OCI-LY7 (cell line): ENCODE data around the gene SLC41A3. TPM values are rescaled to one million over a fixed set of nuclear protein-coding genes. Genes with fewer than 3 reads are reported as not detected.

Source experiments
- BruUV-seq: library from RNA; stranded (reverse); fragments of 400-500 nt; replicated peaks from 2 replicates; lab custom pipeline; 2021; lab: Mats Ljungman, UMichigan
- CTCF ChIA-PET: fragments of 300-600 bp; sonication (Branson Sonifier 250); formaldehyde crosslinking; loops from one replicate; lab custom pipeline; 2022; ENCODE audit warnings: antibody characterized with exemption; ENCODE audit not compliant: unreplicated experiment; lab: Charles Lee
- POLR2A ChIA-PET: fragments of 300-600 bp; sonication (Branson Sonifier 250); formaldehyde crosslinking; loops from one replicate; lab custom pipeline; 2022; ENCODE audit warnings: antibody characterized with exemption; lab: Charles Lee
- DNase-seq: peaks from one replicate; pipeline ENCODE4 v3.0.0-alpha.2; 2015; ENCODE audit warnings: low spot score
- H2AFZ ChIP-seq: fragments of 200-600 bp; sonication (generic), shearing (Covaris generic); 2 replicates; pipeline ENCODE4 v1.6.1; 2014; ENCODE audit warnings: mild to moderate bottlenecking, antibody characterized with exemption, low read length, moderate library complexity
- H3K27ac ChIP-seq: fragments of 200-600 bp; sonication (generic); 2 replicates; pipeline ENCODE4 v1.5.1; 2014; ENCODE audit warnings: mixed run types, low read depth, mild to moderate bottlenecking, moderate library complexity, low read length, inconsistent platforms; ENCODE audit not compliant: poor library complexity, severe bottlenecking
- H3K36me3 ChIP-seq: fragments of 200-600 bp; sonication (generic); 2 replicates; pipeline ENCODE4 v1.6.1; 2014; ENCODE audit warnings: mild to moderate bottlenecking, antibody characterized with exemption, low read length, moderate library complexity, mixed read lengths; ENCODE audit not compliant: insufficient read depth
- H3K4me1 ChIP-seq: fragments of 200-600 bp; sonication (generic); 2 replicates; pipeline ENCODE4 v1.5.1; 2014; ENCODE audit warnings: mild to moderate bottlenecking, low read length; ENCODE audit not compliant: insufficient read depth, poor library complexity, severe bottlenecking
- H3K4me2 ChIP-seq: fragments of 200-600 bp; sonication (generic); 2 replicates; pipeline ENCODE4 v1.6.1; 2014; ENCODE audit warnings: mild to moderate bottlenecking, low read length
- H3K4me3 ChIP-seq: fragments of 200-600 bp; sonication (generic); 2 replicates; pipeline ENCODE4 v1.5.1; 2014; ENCODE audit warnings: mild to moderate bottlenecking, low read depth, low read length; ENCODE audit not compliant: poor library complexity, severe bottlenecking
- H3K79me2 ChIP-seq: fragments of 200-600 bp; sonication (generic); 2 replicates; pipeline ENCODE4 v1.6.1; 2016; ENCODE audit warnings: low read depth, mild to moderate bottlenecking, low read length, moderate library complexity, mixed read lengths; ENCODE audit not compliant: insufficient read depth
- H3K9me2 ChIP-seq: fragments of 200-600 bp; sonication (generic); 2 replicates; pipeline ENCODE4 v1.6.1; 2016; ENCODE audit warnings: mild to moderate bottlenecking, low read length, mixed read lengths; ENCODE audit not compliant: insufficient read depth
- H3K9me3 ChIP-seq: fragments of 200-600 bp; sonication (generic); 2 replicates; pipeline ENCODE4 v1.6.1; 2014; ENCODE audit warnings: mild to moderate bottlenecking, mixed run types, low read length, mixed read lengths
- H4K20me1 ChIP-seq: fragments of 200-600 bp; sonication (generic); 2 replicates; pipeline ENCODE4 v1.6.1; 2014; ENCODE audit warnings: mild to moderate bottlenecking, antibody characterized with exemption, low read length, moderate library complexity, mixed read lengths; ENCODE audit not compliant: insufficient read depth
- EZH2phosphoT487 ChIP-seq: fragments of 200-600 bp; sonication (generic); IDR thresholded peaks from 2 replicates; pipeline ENCODE4 v1.6.1; 2018; ENCODE audit warnings: low read depth, borderline replicate concordance, mild to moderate bottlenecking, mixed run types, antibody characterized with exemption, low read length, moderate library complexity, mixed read lengths
- intact Hi-C: fragments of 100-400 bp; cut with micrococcal nuclease; formaldehyde crosslinking; loops from one replicate; pipeline ENCODE4 v1.10.0; 2022; ENCODE audit not compliant: unreplicated experiment
- total RNA-seq, 2 experiments: library from RNA; depleted of rRNA in 1 of 2; stranded (reverse); fragments of >200 nt in 1 of 2; shearing (Covaris generic) in 1 of 2; gene quantifications; 2 replicates each; pipeline ENCODE4 v1.2.3, GENCODE V29; 2014 to 2022
- TF ChIP-seq, protein P1 (sequence below): fragments of 200-600 bp; sonication (generic); conservative IDR thresholded peaks from 2 replicates; pipeline ENCODE4 v1.5.1; 2014; ENCODE audit warnings: mild to moderate bottlenecking, antibody characterized with exemption, low read length, moderate library complexity, mixed read lengths

Gene SLC41A3
- total RNA-seq, 2 experiments from 2014 or later: 31.9 to 35.9 TPM

GRCh38 chr3:126129398-126129891, 45.5 kb upstream of the SLC41A3 start:
- no peak overlapping the region for H2AFZ ChIP-seq
- DNase-seq: no peak
- no peaks in the 10 kb centered on the region for H3K4me1 ChIP-seq
- no peak overlapping the region for H3K4me3 ChIP-seq
- no TSS peak for BruUV-seq
- CTCF ChIA-PET: no interaction called here
- no peaks in the 10 kb centered on the region for H3K36me3 ChIP-seq
- H4K20me1 ChIP-seq: no peaks in the 10 kb centered on the region
- no peak for TF ChIP-seq EZH2phosphoT487
- TF ChIP-seq, protein P1, sequence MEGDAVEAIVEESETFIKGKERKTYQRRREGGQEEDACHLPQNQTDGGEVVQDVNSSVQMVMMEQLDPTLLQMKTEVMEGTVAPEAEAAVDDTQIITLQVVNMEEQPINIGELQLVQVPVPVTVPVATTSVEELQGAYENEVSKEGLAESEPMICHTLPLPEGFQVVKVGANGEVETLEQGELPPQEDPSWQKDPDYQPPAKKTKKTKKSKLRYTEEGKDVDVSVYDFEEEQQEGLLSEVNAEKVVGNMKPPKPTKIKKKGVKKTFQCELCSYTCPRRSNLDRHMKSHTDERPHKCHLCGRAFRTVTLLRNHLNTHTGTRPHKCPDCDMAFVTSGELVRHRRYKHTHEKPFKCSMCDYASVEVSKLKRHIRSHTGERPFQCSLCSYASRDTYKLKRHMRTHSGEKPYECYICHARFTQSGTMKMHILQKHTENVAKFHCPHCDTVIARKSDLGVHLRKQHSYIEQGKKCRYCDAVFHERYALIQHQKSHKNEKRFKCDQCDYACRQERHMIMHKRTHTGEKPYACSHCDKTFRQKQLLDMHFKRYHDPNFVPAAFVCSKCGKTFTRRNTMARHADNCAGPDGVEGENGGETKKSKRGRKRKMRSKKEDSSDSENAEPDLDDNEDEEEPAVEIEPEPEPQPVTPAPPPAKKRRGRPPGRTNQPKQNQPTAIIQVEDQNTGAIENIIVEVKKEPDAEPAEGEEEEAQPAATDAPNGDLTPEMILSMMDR: no peak
- intact Hi-C loops: no loop called here
- no peak overlapping the region for H3K27ac ChIP-seq
- no peaks in the 10 kb centered on the region for H3K9me2 ChIP-seq
- no peaks in the 10 kb centered on the region for H3K79me2 ChIP-seq
- H3K9me3 ChIP-seq: no peaks in the 10 kb centered on the region
- H3K4me2 ChIP-seq: no peak overlapping the region
- POLR2A ChIA-PET: no interaction called here

DNA sequence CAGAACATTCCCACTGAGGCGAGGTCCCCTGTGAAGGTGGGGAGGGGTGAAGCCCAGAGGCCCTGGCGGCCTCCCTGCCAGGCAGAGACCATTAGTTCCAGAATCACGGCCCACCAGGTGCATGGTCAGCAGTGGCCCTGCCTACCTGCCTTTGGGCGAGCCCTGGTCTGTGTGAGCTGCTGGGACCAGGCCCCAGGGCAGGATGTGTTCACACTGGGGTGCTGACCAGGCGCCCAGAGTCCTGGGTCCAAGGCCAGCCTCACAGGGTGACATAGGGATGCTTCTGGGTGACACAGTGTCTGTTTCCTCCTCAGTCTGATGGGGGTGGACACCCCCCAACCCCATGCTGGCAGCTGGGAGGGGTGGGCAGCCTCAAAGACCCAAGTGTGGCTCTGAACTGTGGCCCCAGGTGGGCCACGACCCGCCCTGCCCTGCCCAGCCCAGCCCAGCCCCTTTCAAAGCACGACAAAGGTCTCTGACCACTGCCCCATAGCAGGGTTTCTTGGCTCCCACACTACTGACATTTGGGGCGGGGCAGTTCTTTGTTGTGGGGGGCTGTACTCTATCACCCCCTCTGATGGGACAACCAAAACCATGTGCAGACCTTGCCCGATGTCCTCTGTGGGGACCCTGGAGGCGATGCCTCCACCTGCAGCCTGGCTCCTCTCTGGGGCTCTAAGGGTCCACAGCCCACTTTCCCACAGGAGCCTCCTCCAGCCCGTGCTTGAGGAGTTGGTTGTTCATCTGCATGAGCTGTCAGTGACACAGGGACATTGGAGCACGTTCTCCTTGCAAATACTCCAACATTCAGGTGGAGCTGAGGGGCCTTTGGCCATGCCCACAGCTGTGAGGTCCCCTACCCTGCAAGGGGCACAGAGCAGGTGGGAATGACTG, 44.8 kb upstream of the SLC41A3 start:
- Histone ChIP-seq H3K36me3 (no peaks in the 10 kb centered on the region), H2AFZ (no peak overlapping the region), H3K9me2 (no peaks in the 10 kb centered on the region), H3K4me1 (no peaks in the 10 kb centered on the region), H3K4me2 (no peak overlapping the region), H3K27ac (no peak overlapping the region), H4K20me1 (no peaks in the 10 kb centered on the region), H3K4me3 (no peak overlapping the region), H3K9me3 (no peaks in the 10 kb centered on the region), H3K79me2 (no peaks in the 10 kb centered on the region)
- intact Hi-C loops: no loop called here
- POLR2A ChIA-PET: no interaction called here
- TF ChIP-seq EZH2phosphoT487: no peak
- TF ChIP-seq, protein P1: no peak
- DNase-seq: no peak
- CTCF ChIA-PET: no interaction called here
- no TSS peak for BruUV-seq

DNA sequence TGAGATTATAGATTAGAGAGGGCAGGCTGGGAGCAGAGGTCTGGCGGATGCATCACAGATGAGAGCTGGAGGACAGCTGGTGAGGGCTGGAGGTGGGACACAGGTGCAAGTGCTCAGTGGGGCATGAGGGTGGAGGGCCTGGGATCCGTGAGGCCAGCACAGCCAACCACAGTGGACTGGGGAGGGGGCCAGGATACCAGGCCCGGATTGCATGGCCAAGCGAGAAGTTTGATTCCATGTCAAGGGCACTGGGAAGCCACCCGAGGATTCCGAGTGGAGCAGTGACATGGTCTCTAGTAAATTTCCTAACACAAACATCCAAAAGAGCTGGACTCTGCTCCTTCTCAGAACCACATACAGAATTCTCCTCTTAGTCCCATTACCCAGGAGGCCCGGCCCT, 44.0 kb upstream of the SLC41A3 start:
- no TSS peak for BruUV-seq
- no peaks in the 10 kb centered on the region for H3K4me1 ChIP-seq
- DNase-seq: no peak
- H3K4me2 ChIP-seq: no peak overlapping the region
- intact Hi-C loops: no loop called here
- ChIA-PET CTCF (no interaction called here), POLR2A (no interaction called here)
- no peaks in the 10 kb centered on the region for H3K9me2 ChIP-seq
- H3K36me3 ChIP-seq: no peaks in the 10 kb centered on the region
- no peak overlapping the region for H3K4me3 ChIP-seq
- H4K20me1 ChIP-seq: no peaks in the 10 kb centered on the region
- no peaks in the 10 kb centered on the region for H3K79me2 ChIP-seq
- TF ChIP-seq, protein P1: no peak
- no peak for TF ChIP-seq EZH2phosphoT487
- no peak overlapping the region for H3K27ac ChIP-seq
- no peak overlapping the region for H2AFZ ChIP-seq
- H3K9me3 ChIP-seq: no peaks in the 10 kb centered on the region
